C4-2B (cell line): ENCODE results near the gene DUOXA2.
"Not testable (repeated sequence)": the region's sequence is repeated elsewhere in the genome, so short reads cannot be mapped to it uniquely, and the experiment has no call there.

Experiments
- ZFX ChIP-seq: fragments of 450-650 bp; IDR thresholded peaks from 2 replicates; pipeline ENCODE4 v1.6.1; 2017
- TF ChIP-seq, protein P1 (sequence below): fragments of 450-650 bp; conservative IDR thresholded peaks from 2 replicates; pipeline ENCODE4 v1.5.1; 2017; ENCODE audit warnings: mild to moderate bottlenecking

DNA sequence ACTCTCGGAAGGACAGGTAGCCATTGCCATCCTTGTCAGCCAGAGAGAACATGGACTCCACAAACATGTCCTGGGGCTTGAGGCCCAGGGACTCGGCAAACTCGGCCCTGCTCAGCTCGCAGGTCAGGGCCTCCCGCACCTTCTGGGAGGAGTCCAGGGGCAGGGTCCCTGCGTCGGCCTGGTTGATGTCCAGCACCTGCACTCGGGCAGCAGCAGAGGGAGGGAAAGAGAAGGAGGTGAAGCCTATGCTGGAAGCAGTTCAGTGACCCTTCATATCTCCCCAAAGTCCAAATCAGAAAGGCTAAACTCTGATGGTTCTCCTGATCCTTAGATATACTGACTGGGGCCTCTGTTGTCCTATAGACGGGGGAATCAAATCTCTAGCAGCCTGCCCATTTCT is 10.0 kb upstream of the DUOXA2 start:
- TF ChIP-seq, protein P1, sequence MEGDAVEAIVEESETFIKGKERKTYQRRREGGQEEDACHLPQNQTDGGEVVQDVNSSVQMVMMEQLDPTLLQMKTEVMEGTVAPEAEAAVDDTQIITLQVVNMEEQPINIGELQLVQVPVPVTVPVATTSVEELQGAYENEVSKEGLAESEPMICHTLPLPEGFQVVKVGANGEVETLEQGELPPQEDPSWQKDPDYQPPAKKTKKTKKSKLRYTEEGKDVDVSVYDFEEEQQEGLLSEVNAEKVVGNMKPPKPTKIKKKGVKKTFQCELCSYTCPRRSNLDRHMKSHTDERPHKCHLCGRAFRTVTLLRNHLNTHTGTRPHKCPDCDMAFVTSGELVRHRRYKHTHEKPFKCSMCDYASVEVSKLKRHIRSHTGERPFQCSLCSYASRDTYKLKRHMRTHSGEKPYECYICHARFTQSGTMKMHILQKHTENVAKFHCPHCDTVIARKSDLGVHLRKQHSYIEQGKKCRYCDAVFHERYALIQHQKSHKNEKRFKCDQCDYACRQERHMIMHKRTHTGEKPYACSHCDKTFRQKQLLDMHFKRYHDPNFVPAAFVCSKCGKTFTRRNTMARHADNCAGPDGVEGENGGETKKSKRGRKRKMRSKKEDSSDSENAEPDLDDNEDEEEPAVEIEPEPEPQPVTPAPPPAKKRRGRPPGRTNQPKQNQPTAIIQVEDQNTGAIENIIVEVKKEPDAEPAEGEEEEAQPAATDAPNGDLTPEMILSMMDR: not testable (repeated sequence)
- not testable (repeated sequence) for TF ChIP-seq ZFX
